PC-9 (cell line): Measurements from ENCODE around the gene RET. TPM values are rescaled to one million over a fixed set of nuclear protein-coding genes. Genes with fewer than 3 reads are reported as not detected.

Source experiments
- BruUV-seq: library from RNA; stranded (reverse); fragments of 400-500 nt; replicated peaks from 2 replicates; lab custom pipeline; 2021; lab: Mats Ljungman, UMichigan
- CTCF ChIA-PET: fragments of 300-600 bp; sonication (Branson Sonifier 250); formaldehyde crosslinking; loops from one replicate; lab custom pipeline; 2022; ENCODE audit warnings: antibody characterized with exemption; lab: Charles Lee
- POLR2A ChIA-PET: fragments of 300-600 bp; sonication (Branson Sonifier 250); formaldehyde crosslinking; loops from one replicate; lab custom pipeline; 2022; ENCODE audit warnings: antibody characterized with exemption; ENCODE audit not compliant: unreplicated experiment; lab: Charles Lee
- DNase-seq, 2 experiments: peaks; one replicate each; pipeline versions ENCODE4 v3.0.0 to v3.0.0-alpha.2; 2015 to 2022; ENCODE audit warnings: mixed read lengths in 1 of 2
- H2AFZ ChIP-seq: fragments of 200-600 bp; sonication (generic); 2 replicates; pipeline ENCODE4 v1.8.1; 2017; ENCODE audit warnings: antibody characterized with exemption
- H3F3A ChIP-seq: fragments of 200-600 bp; sonication (generic); 2 replicates; pipeline ENCODE4 v1.8.1; 2017; ENCODE audit warnings: antibody characterized with exemption, mild to moderate bottlenecking, low read depth; ENCODE audit not compliant: insufficient read depth
- H3K27ac ChIP-seq: fragments of 200-600 bp; sonication (generic); 2 replicates; pipeline ENCODE4 v1.6.1; 2016; ENCODE audit warnings: mixed run types
- H3K27me3 ChIP-seq: fragments of 200-600 bp; sonication (generic); 2 replicates; pipeline ENCODE4 v1.6.1; 2016; ENCODE audit warnings: low read depth, mixed run types; ENCODE audit not compliant: insufficient read depth
- H3K36me3 ChIP-seq: fragments of 200-600 bp; sonication (generic); 2 replicates; pipeline ENCODE4 v1.6.1; 2016; ENCODE audit warnings: low read depth, mixed run types
- H3K4me1 ChIP-seq: fragments of 200-600 bp; sonication (generic); replicated peaks from 2 replicates; pipeline ENCODE4 v1.6.1; 2016; ENCODE audit warnings: mixed run types; ENCODE audit not compliant: insufficient read depth
- H3K4me2 ChIP-seq: fragments of 200-600 bp; sonication (generic); 2 replicates; pipeline ENCODE4 v1.6.1; 2017; ENCODE audit warnings: mixed run types
- H3K4me3 ChIP-seq: fragments of 200-600 bp; sonication (generic); 2 replicates; pipeline ENCODE4 v1.6.1; 2016; ENCODE audit warnings: mixed run types
- H3K79me2 ChIP-seq: fragments of 200-600 bp; sonication (generic); 2 replicates; pipeline ENCODE4 v1.6.1; 2017; ENCODE audit warnings: low read depth, mixed run types
- H3K9me2 ChIP-seq: fragments of 200-600 bp; sonication (generic); 2 replicates; pipeline ENCODE4 v1.8.1; 2017; ENCODE audit warnings: mild to moderate bottlenecking; ENCODE audit not compliant: insufficient read depth
- H3K9me3 ChIP-seq: fragments of 200-600 bp; sonication (generic); 2 replicates; pipeline ENCODE4 v1.8.1; 2016; ENCODE audit warnings: low read depth; ENCODE audit not compliant: insufficient read depth
- H4K20me1 ChIP-seq: fragments of 200-600 bp; sonication (generic); 2 replicates; pipeline ENCODE4 v1.8.1; 2017; ENCODE audit not compliant: insufficient read depth
- CTCF ChIP-seq: fragments of 200-600 bp; sonication (generic); conservative IDR thresholded peaks from 2 replicates; pipeline ENCODE4 v1.6.1; 2017; ENCODE audit warnings: mixed run types, antibody characterized with exemption, mild to moderate bottlenecking, moderate library complexity
- EZH2 ChIP-seq: fragments of 200-600 bp; sonication (generic); IDR thresholded peaks from 2 replicates; pipeline ENCODE4 v1.8.0; 2017; ENCODE audit warnings: antibody characterized with exemption, low read depth
- intact Hi-C: fragments of 100-400 bp; cut with micrococcal nuclease; formaldehyde crosslinking; loops from one replicate; pipeline ENCODE4 v1.10.0; 2022; ENCODE audit not compliant: unreplicated experiment
- total RNA-seq: library from RNA; stranded (reverse); gene quantifications from 2 replicates; pipeline ENCODE4 v1.2.3, GENCODE V29; 2021

Gene RET
- total RNA-seq, 1 experiment from 2014 or later: not detected

DNA sequence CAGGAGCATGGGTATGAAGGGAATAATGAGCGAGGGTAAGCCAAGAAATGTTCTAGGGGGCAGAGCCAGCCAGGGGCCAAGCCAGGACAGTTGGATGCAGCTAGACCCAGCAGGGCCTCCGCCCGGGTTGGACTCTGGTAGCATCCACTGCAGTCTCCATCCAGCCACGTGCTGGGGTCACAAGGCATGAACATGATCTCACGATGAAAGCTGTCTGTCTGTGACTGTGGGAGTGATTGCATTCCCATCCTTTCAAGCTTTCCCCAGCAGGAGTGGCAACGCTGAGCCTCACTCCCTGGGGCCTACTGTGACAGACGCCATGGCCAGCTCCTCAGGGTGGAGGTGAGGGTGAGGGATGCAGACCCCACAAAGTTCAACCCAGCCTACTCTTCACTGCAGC is 47.8 kb upstream of the RET start:
- Histone ChIP-seq H4K20me1 (no peaks in the 10 kb centered on the region), H3K9me2 (no peaks in the 10 kb centered on the region), H3K4me2 (no peak overlapping the region), H3K27me3 (no peaks in the 10 kb centered on the region), H3K4me3 (no peak overlapping the region), H3K36me3 (no peaks in the 10 kb centered on the region), H3F3A (peaks cover 5% of the 10 kb centered on the region; the same call in 1 of the 2 replicates), H3K79me2 (no peaks in the 10 kb centered on the region), H3K27ac (no peak overlapping the region), H3K4me1 (no peaks in the 10 kb centered on the region), H3K9me3 (no peaks in the 10 kb centered on the region), H2AFZ (no peak overlapping the region)
- no peak for DNase-seq
- intact Hi-C loops: no loop called here
- no peak for TF ChIP-seq CTCF
- TF ChIP-seq EZH2: no peak
- BruUV-seq: no TSS peak
- ChIA-PET CTCF (no interaction called here), POLR2A (no interaction called here)

GRCh38 chr10:43032613-43033012 is 44.3 kb upstream of the RET start:
- ChIA-PET CTCF (no interaction called here), POLR2A (no interaction called here)
- Histone ChIP-seq H3K9me3 (peaks cover 3% of the 10 kb centered on the region; the same call in 1 of the 2 replicates), H4K20me1 (no peaks in the 10 kb centered on the region), H3K4me1 (no peaks in the 10 kb centered on the region), H3K79me2 (no peaks in the 10 kb centered on the region), H3F3A (no peaks in the 10 kb centered on the region), H2AFZ (no peak overlapping the region), H3K36me3 (no peaks in the 10 kb centered on the region), H3K27me3 (peaks cover 9% of the 10 kb centered on the region; the same call in 1 of the 2 replicates), H3K4me2 (no peak overlapping the region), H3K27ac (no peak overlapping the region), H3K9me2 (no peaks in the 10 kb centered on the region), H3K4me3 (no peak overlapping the region)
- no peak for DNase-seq
- no TSS peak for BruUV-seq
- intact Hi-C loops: no loop called here
- no peak for TF ChIP-seq CTCF
- no peak for TF ChIP-seq EZH2

DNA sequence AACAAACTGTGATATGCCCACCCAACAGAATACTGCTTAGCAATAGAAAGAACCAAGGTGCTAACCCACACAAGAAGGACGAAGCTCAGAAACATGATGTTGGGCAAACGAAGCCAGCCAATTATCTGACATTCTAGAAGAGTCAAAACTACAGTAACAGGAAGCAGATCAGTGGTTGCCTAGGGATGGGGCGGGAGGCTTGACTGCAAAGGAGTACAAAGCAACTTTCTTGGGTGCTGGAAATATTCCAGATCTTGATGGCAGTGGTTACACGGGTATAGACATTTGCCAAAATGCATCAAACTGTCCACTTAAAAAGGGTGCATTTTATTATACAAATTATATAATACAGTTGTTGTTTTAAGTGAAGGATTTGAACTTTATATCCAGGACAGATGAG is 41.1 kb upstream of the RET start:
- POLR2A ChIA-PET: no interaction called here
- intact Hi-C loops: no loop called here
- Histone ChIP-seq H3K79me2 (no peaks in the 10 kb centered on the region), H3K36me3 (no peaks in the 10 kb centered on the region), H2AFZ (no peak overlapping the region), H3K4me1 (no peaks in the 10 kb centered on the region), H3K27me3 (peaks cover 9% of the 10 kb centered on the region; the same call in 1 of the 2 replicates), H4K20me1 (no peaks in the 10 kb centered on the region), H3K27ac (no peak overlapping the region), H3K9me3 (peaks cover 3% of the 10 kb centered on the region; the same call in 1 of the 2 replicates), H3K4me2 (no peak overlapping the region), H3K9me2 (no peaks in the 10 kb centered on the region), H3F3A (no peaks in the 10 kb centered on the region), H3K4me3 (no peak overlapping the region)
- CTCF ChIA-PET: no interaction called here
- DNase-seq: no peak
- BruUV-seq: no TSS peak
- TF ChIP-seq EZH2 (no peak), CTCF (no peak)
